ENCODE results near the gene CHRNB4. TPM values are rescaled to one million over a fixed set of nuclear protein-coding genes. Genes with fewer than 3 reads are reported as not detected.

The CHRNB4 gene
- total RNA-seq, 4 donors from 2014 or later = 0.19 TPM; not detected in 3

DNA sequence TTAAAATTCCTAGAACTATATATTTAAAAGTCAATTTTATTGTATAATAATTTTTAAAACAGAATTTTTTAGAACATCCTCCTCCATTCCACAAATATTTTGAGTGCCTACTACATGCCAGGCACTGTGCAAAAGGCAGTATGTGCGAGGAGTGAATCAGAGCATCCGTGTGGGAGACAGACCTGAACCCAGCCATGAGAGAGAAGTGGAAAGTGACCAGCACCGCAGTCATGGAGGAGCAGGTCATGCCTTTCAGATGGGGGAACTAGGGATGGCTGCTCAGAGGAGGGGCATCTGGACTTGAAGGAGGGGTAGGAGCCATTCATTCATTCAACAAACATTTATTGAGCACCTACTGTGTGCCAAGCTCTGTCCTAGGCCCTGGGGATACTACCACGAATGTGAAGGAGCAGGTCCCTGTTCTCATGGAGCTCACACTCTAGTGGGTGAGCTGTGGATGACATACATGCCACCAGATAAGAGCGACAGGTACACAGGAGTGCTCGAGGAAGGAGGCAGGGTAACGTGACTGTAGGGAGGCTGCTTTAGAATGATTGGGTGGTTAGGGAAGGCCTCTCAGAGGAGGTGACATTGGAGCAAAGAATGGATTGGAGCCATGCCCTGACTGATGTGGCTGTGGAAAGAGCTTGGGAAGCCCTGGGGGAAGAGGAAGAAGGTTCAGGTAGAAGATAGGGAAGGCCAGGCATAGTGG is 17.1 kb downstream of the CHRNB4 start:
- WGBS, 2 donors = 86 to 90% methylated on average over 7 of the region's 7 CpGs
- intact Hi-C loops (cut with DNase I; ENCODE audit: low total_unique reads) = no loop called here
- DNase-seq (ENCODE audit: low spot score in 2 of 2) = peak in 1 of 2 donors; percentile 65
- TF ChIP-seq, protein P1, sequence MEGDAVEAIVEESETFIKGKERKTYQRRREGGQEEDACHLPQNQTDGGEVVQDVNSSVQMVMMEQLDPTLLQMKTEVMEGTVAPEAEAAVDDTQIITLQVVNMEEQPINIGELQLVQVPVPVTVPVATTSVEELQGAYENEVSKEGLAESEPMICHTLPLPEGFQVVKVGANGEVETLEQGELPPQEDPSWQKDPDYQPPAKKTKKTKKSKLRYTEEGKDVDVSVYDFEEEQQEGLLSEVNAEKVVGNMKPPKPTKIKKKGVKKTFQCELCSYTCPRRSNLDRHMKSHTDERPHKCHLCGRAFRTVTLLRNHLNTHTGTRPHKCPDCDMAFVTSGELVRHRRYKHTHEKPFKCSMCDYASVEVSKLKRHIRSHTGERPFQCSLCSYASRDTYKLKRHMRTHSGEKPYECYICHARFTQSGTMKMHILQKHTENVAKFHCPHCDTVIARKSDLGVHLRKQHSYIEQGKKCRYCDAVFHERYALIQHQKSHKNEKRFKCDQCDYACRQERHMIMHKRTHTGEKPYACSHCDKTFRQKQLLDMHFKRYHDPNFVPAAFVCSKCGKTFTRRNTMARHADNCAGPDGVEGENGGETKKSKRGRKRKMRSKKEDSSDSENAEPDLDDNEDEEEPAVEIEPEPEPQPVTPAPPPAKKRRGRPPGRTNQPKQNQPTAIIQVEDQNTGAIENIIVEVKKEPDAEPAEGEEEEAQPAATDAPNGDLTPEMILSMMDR (IDR thresholded peaks at IDR 0.05) = no peak
- no peak for TF ChIP-seq POLR2A (IDR thresholded peaks at IDR 0.05)
- no peak overlapping the region for H3K4me3 ChIP-seq (ENCODE audit: low read depth, poor library complexity, severe bottlenecking)

DNA sequence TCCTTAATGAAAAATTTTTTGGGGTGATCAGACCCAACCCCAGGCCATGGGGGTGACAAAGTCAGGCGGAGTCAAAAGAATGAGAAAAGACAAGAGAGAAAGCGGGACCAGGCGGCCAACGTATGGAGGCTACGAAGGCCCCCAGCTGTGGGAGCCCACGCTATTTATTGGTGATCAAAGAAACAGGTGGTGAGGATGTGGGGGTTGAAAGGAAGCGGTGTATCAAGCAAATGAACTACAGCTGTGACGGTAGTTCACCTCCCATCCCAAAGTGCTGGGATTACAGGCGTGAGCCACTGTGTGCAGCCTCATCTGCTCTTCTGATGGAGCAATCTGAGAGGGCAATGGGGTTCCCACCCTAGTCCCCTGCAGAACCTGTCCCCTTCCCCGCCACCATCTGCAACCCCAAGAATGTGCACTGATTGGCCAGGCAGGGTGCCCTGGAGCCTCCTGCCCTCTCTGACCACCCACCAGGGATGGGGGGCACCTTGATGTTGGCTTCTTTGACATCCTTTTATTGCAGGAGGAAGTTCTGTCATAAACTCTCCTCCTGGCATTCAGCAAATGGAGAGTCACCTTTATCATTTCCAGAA is 19.1 kb downstream of the CHRNB4 start:
- TF ChIP-seq, protein P1 (IDR thresholded peaks at IDR 0.05) = no peak
- no peak for TF ChIP-seq POLR2A (IDR thresholded peaks at IDR 0.05)
- intact Hi-C loops (cut with DNase I; ENCODE audit: low total_unique reads) = no loop called here
- H3K4me3 ChIP-seq (ENCODE audit: low read depth, poor library complexity, severe bottlenecking) = no peak overlapping the region
- 68 to 77% methylated on average over 10 of the region's 10 CpGs for WGBS, 2 donors
- DNase-seq (ENCODE audit: low spot score in 2 of 2) = peak in 1 of 2 donors; percentile 58

DNA sequence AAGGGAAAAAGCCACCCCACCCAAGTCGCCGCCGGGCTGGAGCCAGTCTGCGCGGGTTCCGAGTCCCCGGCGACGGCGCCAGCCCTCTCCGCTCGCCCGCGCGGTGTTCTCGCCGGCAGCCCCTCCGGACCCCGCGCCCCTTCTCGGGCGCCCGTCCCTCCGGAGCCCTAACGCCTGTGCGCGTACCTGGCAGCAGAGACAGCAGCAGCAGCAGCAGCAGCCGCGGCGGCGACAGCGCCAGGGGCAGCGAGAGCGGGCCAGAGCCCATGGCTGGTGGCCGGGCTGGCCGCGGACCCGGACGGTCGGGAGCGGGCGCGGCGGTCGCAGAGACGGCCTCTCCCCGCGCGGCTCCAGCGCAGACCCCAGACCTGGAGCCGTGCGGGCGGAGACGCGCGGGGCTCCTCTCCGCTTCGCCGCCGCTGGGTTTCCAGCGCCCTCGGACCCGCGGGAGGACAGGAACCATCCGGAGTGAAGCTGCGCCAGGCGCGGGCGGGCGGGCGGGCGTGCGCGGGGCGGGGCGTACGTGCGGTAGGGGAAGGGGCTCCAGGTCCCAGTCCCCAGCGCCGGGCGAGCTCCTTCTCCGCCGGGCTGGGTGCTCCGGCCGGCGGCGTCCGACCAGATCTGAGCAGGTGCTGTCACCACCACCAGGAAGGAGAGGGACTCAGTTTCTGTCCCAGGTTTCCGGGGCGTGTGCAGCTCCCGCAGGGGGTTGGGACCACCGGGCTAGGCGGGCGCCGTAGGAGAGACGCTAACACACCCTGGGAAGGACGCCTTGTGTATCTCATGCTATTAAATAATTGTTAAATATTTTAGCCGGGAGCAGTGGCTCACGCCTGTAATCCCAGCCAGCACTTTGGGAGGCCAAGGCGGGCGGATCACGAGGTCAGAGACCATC is 20.2 kb downstream of the CHRNB4 start, which contains the start of gene CHRNA3:
Gene CHRNA3 (minus strand): TSS at position 470 of the 895 bp plus-strand sequence. CDS start 202 bp downstream, at position 268.
- H3K4me3 ChIP-seq (ENCODE audit: low read depth, poor library complexity, severe bottlenecking) = peak within 1 kb of the TSS; percentile 1
- DNase-seq (ENCODE audit: low spot score in 2 of 2) = peak in 1 of 2 donors; percentile 74
- intact Hi-C loops (cut with DNase I; ENCODE audit: low total_unique reads) = no loop called here
- 3 to 4% methylated on average over 62 to 67 of the region's 102 CpGs for WGBS, 2 donors
- TF ChIP-seq, protein P1 (IDR thresholded peaks at IDR 0.05) = no peak
- TF ChIP-seq POLR2A (IDR thresholded peaks at IDR 0.05) = no peak

DNA sequence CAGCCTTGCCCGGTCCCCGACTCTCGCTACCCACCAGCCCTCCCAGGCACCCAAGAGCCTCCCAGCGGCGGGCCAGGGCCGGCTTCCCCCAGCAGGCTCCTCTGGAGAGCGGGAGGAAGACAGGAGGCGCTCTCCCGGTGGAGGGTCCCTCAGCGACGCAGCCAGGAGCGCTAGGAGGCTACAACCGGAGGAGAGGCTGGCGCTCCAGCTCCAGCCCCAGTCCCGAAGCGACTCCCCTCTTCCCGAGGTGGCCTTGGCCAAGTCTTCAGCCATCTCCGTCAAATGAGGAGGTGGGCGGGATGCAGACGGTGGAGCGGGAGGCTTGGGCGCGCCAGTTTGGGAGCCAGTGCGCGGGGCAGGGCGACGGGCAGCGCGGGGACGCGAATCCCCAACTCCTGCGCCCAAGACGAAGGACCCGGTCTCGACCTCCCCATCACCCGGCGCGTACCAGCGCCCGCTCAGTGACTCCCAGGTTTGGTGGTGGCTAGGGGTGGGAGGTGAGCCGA is 20.9 kb downstream of the CHRNB4 start:
- 2 to 7% methylated on average over 10 to 40 of the region's 41 CpGs for WGBS, 2 donors
- peak overlapping the region; percentile 1 for H3K4me3 ChIP-seq (ENCODE audit: low read depth, poor library complexity, severe bottlenecking)
- intact Hi-C loops (cut with DNase I; ENCODE audit: low total_unique reads) = no loop called here
- TF ChIP-seq POLR2A (IDR thresholded peaks at IDR 0.05) = no peak
- TF ChIP-seq, protein P1 (IDR thresholded peaks at IDR 0.05) = no peak
- peak in 1 of 2 donors; percentile 85 for DNase-seq (ENCODE audit: low spot score in 2 of 2)
